ENCODE measurements around the gene SMPDL3A.

GRCh38 chr6:122790028-122790422, 967 bp downstream of the SMPDL3A start:
- TF ChIP-seq CTCF (IDR thresholded peaks at IDR 0.05) (no peak), POLR2A (IDR thresholded peaks at IDR 0.05) (no peak)

Data from ovary (tissue), 3 donors.